Activated naive CD8-positive, alpha-beta T cell treated with anti-CD3 and anti-CD28 coated beads, Interleukin-2, amount 50 U/mL, for 16 hours (primary cell): ENCODE data around the gene PRXL2B.
"Not testable (repeated sequence)": the region's sequence is repeated elsewhere in the genome, so short reads cannot be mapped to it uniquely, and the experiment has no call there.

Source experiments
- DNase-seq: peaks from one replicate; pipeline ENCODE4 v3.0.0-alpha.2; 2020; ENCODE audit warnings: low read depth, low spot score

The PRXL2B gene

DNA sequence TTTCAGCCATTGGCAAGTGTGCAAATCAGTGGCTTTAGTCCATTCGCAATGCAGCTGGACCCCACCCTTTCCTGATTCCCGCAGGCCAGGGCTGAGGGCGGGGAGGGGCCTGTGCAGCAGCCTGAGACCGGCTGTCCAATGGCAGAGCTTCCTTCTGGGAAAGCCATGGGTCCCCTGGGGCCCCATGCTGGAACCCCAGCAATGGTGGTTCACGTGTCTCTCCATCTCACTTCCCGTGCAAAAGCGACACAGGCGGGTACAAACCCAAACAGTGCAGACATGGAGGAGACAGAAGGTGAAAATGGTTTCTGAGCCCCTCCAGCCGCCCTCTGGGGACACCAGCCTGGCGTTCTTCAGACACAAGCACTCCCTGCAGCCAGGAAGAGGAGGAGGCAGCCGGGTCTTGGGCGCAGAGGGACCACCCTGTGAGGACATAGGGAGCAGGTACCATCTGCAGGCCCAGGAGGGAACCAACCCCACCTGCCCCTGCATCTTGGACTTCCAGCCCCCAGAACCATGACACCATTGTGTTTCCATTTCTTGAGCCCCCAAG is 36.2 kb upstream of the PRXL2B start:
- not testable (repeated sequence) for DNase-seq

DNA sequence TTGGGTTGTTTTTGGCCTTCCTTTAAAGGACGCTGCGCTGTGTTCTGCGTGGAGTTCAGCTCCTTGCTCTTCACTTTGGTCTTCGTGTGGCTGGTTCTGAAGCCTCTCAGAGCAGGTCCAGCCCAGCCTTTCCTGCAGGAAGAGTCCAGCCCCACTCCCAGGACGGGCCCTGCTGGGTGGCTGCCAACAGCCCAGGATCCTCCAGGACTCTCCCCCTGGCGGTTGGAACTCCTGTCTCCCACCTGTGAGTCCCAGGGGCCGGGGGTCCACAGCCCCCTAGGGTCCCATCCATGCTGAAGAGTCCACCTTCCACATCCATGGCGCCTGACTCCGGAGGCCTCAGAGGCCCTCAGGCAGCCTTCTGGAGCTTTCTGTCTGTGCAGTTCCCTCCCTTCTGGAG is 35.0 kb upstream of the PRXL2B start:
- not testable (repeated sequence) for DNase-seq

DNA sequence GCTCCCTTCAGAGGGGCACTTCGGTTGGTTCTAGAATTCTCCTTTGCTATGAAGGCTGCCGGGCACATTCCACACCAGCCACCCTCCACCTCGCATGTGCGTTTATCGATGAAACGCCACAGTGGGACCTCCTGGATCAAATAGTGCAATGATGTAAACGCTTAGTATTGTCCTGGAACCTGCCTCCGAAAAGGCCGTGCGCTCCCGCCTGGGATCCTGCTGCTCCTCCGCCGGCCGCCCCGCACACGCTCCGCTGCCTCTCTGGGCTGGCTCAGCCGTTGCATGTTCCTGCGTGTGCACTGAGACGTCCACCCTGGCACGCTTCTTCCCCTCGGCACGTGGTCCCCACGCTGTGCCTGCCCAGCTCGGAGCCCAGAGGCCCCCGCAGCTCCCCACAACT is 34.4 kb upstream of the PRXL2B start:
- DNase-seq = no peak

DNA sequence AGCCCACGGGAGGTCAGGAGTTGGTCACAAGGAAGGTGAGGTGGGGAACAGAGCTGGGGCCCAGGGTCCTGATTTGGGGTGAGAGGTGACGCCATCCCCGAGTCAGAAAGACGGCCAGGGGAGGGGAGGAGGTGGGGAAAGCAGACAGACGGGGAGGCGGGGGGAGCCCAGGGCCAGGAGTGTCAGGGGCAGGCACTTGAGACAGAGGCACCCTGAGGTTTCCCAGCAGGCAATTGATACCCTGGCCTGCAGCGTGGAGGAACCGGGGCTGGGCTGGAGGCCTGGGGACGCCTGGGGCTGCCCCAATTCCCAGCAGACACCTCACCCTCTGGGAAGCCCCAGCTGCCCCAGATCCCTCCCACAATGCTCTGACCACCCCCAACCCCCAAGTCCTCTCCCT is 33.5 kb upstream of the PRXL2B start:
- not testable (repeated sequence) for DNase-seq

- no peak for DNase-seq
These were observed 32.5 kb upstream of the PRXL2B start for GRCh38 chr1:2553871-2554620.

- no peak for DNase-seq
These were observed 31.8 kb upstream of the PRXL2B start for GRCh38 chr1:2554621-2555387.

GRCh38 chr1:2555634-2556276 is 30.8 kb upstream of the PRXL2B start:
- no peak for DNase-seq

- peak; percentile 59 for DNase-seq
These were observed 30.3 kb upstream of the PRXL2B start, which contains the start of gene TNFRSF14 for GRCh38 chr1:2556277-2556677. TSS of gene TNFRSF14 (plus strand) at chr1:2556371. CDS start at chr1:2556665, 294 bp downstream.

GRCh38 chr1:2556678-2557481 is 29.7 kb upstream of the PRXL2B start:
- DNase-seq = no peak

DNA sequence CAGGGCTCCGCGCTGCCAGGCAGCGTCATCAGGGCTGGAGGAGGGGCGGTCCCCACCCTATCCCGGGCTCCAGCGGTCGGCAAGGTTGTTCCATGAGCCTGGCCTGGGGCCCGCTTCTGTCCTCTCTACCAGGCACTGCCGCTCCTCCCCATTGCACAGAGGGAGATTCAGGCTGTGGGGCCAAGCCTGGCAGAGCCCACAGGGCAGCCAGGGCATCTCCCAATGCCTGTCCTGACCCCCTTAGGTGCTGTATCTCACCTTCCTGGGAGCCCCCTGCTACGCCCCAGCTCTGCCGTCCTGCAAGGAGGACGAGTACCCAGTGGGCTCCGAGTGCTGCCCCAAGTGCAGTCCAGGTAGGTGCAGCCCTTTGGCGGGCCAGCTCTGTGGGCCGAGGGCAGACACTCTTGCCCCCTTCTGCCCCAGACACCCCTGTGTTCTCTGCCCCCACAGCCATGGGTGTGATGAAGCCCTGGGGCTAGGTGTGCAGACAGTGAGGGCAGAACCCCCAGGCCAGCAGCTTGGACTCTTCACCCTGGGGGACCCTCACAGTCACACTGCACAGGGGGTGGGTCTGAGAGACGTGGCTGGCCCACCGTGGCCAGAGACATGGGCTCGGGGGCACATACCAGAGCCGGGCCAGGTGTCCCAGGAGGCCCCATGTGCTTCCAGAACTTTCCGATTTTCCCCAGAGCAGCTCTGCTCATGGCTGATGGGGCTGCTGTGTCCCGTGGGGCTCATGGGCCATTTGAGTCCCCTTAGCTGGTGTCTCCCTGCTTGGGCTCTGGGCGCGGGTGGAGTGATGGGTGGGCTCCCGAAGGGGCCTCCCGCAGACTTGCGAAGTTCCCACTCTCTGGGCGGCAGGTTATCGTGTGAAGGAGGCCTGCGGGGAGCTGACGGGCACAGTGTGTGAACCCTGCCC is 28.8 kb upstream of the PRXL2B start:
- DNase-seq = no peak

DNA sequence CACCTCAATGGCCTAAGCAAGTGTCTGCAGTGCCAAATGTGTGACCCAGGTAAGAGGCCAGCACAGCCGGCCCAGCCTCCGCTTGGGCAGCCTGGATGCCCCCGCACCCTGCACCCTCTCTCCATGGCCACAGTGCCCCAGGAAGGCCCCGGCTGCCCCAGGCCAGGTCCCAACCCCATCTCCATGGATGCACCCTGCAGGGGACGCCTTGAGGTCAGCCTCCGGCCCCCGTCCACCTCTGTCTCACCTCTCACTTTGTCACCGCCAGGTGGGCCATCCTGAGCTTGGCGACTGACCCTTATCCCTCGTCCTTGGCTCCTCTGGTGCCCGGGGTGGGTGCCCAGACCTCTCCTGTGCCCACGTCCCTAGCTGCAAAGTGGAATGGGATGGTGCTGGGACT is 28.2 kb upstream of the PRXL2B start:
- DNase-seq = no peak

DNA sequence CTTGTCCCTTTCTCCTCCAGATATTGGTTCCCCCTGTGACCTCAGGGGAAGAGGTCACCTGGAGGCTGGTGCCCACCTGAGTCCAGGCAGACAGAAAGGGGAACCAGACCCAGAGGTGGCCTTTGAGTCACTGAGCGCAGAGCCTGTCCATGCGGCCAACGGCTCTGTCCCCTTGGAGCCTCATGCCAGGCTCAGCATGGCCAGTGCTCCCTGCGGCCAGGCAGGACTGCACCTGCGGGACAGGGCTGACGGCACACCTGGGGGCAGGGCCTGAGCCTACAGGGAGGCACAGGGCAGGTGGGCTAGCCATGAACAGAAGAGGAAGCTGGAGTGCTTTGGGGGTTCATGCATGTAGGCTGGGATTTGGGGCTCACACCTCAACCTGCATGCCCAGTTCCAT is 27.7 kb upstream of the PRXL2B start:
- DNase-seq = no peak

- DNase-seq = no peak
These were observed 26.9 kb upstream of the PRXL2B start for GRCh38 chr1:2559509-2560298.

DNA sequence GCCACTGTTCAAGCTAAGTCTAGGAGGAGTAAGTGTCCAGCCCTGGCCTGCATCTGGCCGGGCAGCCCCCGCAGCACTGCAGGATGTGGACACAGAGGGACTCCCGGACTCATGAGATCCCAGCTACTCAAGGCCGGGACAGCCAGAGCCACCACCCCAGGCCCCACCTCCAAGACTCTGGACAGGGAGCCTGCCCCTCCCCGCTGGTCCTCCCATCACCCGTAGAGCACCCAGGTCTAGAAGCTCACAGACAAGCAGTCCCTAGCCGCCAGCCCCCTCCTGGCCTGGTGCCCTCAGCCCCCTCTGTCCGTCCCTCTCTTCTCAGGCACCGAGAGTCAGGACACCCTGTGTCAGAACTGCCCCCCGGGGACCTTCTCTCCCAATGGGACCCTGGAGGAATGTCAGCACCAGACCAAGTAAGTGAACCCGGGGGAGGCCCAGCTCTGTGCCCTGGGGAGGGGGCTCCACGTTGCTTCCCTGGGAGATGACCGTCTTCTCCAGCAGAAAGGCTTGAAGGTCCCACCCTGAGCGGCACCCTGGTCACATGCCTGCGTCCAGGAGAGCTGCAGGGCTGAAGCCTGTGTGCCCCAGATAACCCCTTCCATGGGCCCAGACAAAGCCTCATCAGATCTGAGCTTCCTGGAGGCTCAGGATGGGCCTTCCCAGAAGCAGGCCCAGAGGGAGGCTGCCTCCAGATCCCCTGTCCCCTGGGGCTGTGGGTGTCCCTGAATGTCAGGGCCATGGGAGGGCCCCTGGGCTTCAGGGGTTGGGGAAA is 26.1 kb upstream of the PRXL2B start:
- no peak for DNase-seq

GRCh38 chr1:2561446-2561845 is 25.1 kb upstream of the PRXL2B start:
- DNase-seq = no peak

DNA sequence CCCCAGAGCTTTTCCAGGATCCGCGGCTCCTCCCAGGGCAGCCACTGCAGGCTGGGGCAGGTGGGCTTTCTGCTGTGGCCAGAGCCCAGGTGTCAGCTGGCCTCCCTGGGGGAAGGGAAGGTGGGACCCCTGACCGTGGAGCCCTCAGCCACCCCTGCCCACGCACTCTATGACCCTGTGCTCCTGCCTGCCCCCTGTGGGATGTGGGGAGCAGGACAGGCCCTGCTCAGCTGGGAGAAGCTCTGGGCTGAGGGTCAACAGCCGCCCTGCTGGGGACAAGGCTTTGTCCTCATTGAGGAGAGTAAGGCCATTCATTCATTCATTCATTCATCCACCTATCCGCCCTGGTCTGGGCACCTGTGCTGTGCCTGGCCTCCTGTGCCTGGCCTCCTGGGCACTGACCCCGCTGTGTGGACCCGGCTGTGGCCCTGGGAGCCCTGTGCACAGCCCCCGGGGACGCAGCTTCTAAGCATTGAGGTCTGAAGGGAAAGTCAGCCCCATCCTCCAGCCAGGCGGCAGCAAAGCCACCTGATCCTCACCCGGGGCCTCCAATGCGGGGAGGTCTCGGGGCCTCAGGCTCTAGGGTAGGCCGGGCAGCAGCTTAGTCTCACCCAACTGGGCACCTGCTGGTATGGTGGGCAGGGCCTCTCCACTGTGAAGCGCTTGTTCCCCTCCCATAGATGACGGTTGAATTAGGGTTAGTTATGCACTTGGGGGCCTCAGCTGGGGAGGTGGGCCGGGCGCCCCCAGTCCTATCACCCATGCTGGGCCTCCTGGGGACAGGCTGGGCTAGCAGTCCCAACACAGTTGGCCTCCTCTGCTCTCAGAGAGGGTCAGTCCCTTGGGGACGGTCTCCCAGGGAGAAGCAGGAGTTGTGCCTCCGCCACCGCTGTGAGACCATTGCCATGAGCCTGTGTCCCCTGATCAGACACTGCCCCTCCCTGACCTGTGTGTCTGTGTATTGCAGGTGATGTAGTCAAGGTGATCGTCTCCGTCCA is 24.4 kb upstream of the PRXL2B start:
- DNase-seq = no peak

- DNase-seq = no peak
These were observed 23.4 kb upstream of the PRXL2B start for GRCh38 chr1:2563205-2563604.
